H1 (cell line): ENCODE results near the gene UMODL1. TPM values are rescaled to one million over a fixed set of nuclear protein-coding genes. Genes with fewer than 3 reads are reported as not detected.

Experiments used
- CTCF ChIA-PET: fragments of 300-600 bp; sonication (Branson Sonifier 250); formaldehyde crosslinking; loops from one replicate; lab custom pipeline; 2021; ENCODE audit not compliant: partially characterized antibody; lab: Charles Lee
- POLR2A ChIA-PET: fragments of 300-600 bp; sonication (Branson Sonifier 250); formaldehyde crosslinking; loops from one replicate; lab custom pipeline; 2021; ENCODE audit warnings: inconsistent platforms; ENCODE audit not compliant: partially characterized antibody; lab: Charles Lee
- DNase-seq, 2 experiments: peaks; one replicate each; pipeline versions ENCODE4 v3.0.0 to v3.0.0-alpha.2; 2010 to 2022; ENCODE audit warnings: low spot score in 2 of 2, low read depth in 1 of 2, mixed read lengths in 1 of 2
- FAIRE-seq: peaks from 2 replicates; lab custom pipeline; 2011; peaks lifted over from hg19 to GRCh38; lab: Jason Lieb, UNC
- H2AFZ ChIP-seq: 2 replicates; pipeline ENCODE4 v1.8.1; 2012; ENCODE audit warnings: low read length, inconsistent platforms
- H2AK5ac ChIP-seq: 2 replicates; pipeline ENCODE4 v1.6.1; 2013; ENCODE audit warnings: low read depth, low read length
- H2BK120ac ChIP-seq: replicated peaks from 2 replicates; pipeline ENCODE3; 2013; ENCODE audit warnings: low read depth, low read length, inconsistent platforms
- H2BK12ac ChIP-seq: 2 replicates; pipeline ENCODE4 v1.6.1; 2013; ENCODE audit warnings: low read depth, low read length
- H2BK15ac ChIP-seq: 2 replicates; pipeline ENCODE4 v1.6.1; 2013; ENCODE audit warnings: low read length
- H2BK20ac ChIP-seq: 2 replicates; pipeline ENCODE4 v1.6.1; 2013; ENCODE audit warnings: low read length
- H2BK5ac ChIP-seq: 2 replicates; pipeline ENCODE4 v1.6.1; 2013; ENCODE audit warnings: low read depth, low read length
- H3K14ac ChIP-seq: 2 replicates; pipeline ENCODE4 v1.6.1; 2013; ENCODE audit warnings: inconsistent platforms; ENCODE audit not compliant: insufficient read length
- H3K18ac ChIP-seq: 2 replicates; pipeline ENCODE4 v1.6.1; 2013; ENCODE audit warnings: low read length; ENCODE audit errors: extremely low read depth
- H3K23ac ChIP-seq: 2 replicates; pipeline ENCODE4 v1.6.1; 2013; ENCODE audit warnings: inconsistent platforms; ENCODE audit not compliant: insufficient read length
- H3K23me2 ChIP-seq: 2 replicates; pipeline ENCODE4 v1.6.1; 2013; ENCODE audit warnings: low read depth, low read length
- H3K27ac ChIP-seq: 2 replicates; pipeline ENCODE4 v1.6.1; 2011; ENCODE audit warnings: low read depth, low read length, inconsistent platforms
- H3K27me3 ChIP-seq, 4 experiments: replicated peaks in 1 of 4; 1 replicate in 1 of 4; 2 replicates in 3 of 4; pipeline versions ENCODE4 v1.6.1 to v1.8.1; 2011 to 2013; ENCODE audit warnings: low read length in 3 of 4, mild to moderate bottlenecking in 3 of 4, inconsistent platforms in 2 of 4, mixed read lengths in 2 of 4, moderate library complexity in 1 of 4; ENCODE audit not compliant: control insufficient read depth in 3 of 4, insufficient read depth in 3 of 4; ENCODE audit errors: extremely low read depth in 1 of 4
- H3K36me3 ChIP-seq, 4 experiments: 2 replicates each; pipeline versions ENCODE4 v1.6.1 to v1.8.1; 2011 to 2013; ENCODE audit warnings: mild to moderate bottlenecking in 4 of 4, low read length in 3 of 4, moderate library complexity in 2 of 4, control low read depth in 1 of 4, inconsistent platforms in 1 of 4; ENCODE audit not compliant: insufficient read depth in 4 of 4, control insufficient read depth in 2 of 4
- H3K4ac ChIP-seq: replicated peaks from 2 replicates; pipeline ENCODE3; 2013; ENCODE audit warnings: low read length, low read depth, mixed read lengths, inconsistent platforms; ENCODE audit not compliant: insufficient read length
- H3K4me1 ChIP-seq, 4 experiments: replicated peaks in 1 of 4; 1 replicate in 1 of 4; 2 replicates in 3 of 4; pipeline versions ENCODE4 v1.6.1 to v1.8.1; 2011 to 2013; ENCODE audit warnings: low read length in 3 of 4, inconsistent platforms in 2 of 4, mixed read lengths in 1 of 4; ENCODE audit not compliant: insufficient read depth in 4 of 4, control insufficient read depth in 3 of 4
- H3K4me2 ChIP-seq, 2 experiments: 2 replicates each; pipeline versions ENCODE4 v1.6.1 to v1.8.1; 2011 to 2013; ENCODE audit warnings: low read depth in 2 of 2, low read length in 2 of 2, control low read depth in 1 of 2, inconsistent platforms in 1 of 2, mild to moderate bottlenecking in 1 of 2; ENCODE audit not compliant: insufficient read depth in 1 of 2
- H3K4me3 ChIP-seq, 4 experiments: fragments of 200-600, 300-600 bp in 1 of 4; sonication (generic), shearing (Covaris generic), sonication (Bioruptor Twin) in 1 of 4; 2 replicates each; pipeline versions ENCODE4 v1.5.1 to v1.8.1; 2011 to 2016; ENCODE audit warnings: low read length in 4 of 4, low read depth in 3 of 4, control low read depth in 2 of 4, inconsistent platforms in 2 of 4, mild to moderate bottlenecking in 2 of 4, mixed read lengths in 1 of 4, moderate library complexity in 1 of 4; ENCODE audit not compliant: insufficient read depth in 2 of 4; ENCODE audit errors: extremely low read depth in 1 of 4
- H3K56ac ChIP-seq: replicated peaks from 2 replicates; pipeline ENCODE3; 2013; ENCODE audit warnings: low read depth, mild to moderate bottlenecking, mixed read lengths, low read length, inconsistent platforms; ENCODE audit not compliant: insufficient read length
- H3K79me1 ChIP-seq: 2 replicates; pipeline ENCODE4 v1.6.1; 2013; ENCODE audit warnings: low read depth, low read length, control low read depth
- H3K79me2 ChIP-seq, 2 experiments: 2 replicates each; pipeline versions ENCODE4 v1.6.1 to v1.8.1; 2012 to 2013; ENCODE audit warnings: low read length in 2 of 2, mild to moderate bottlenecking in 2 of 2, inconsistent platforms in 1 of 2; ENCODE audit not compliant: insufficient read depth in 2 of 2, control insufficient read depth in 1 of 2
- H3K9ac ChIP-seq, 4 experiments: replicated peaks in 1 of 4; 1 replicate in 1 of 4; 2 replicates in 3 of 4; pipeline versions ENCODE4 v1.6.1 to v1.8.1; 2011 to 2013; ENCODE audit warnings: low read depth in 3 of 4, low read length in 3 of 4, control low read depth in 2 of 4, mild to moderate bottlenecking in 2 of 4, moderate library complexity in 2 of 4, inconsistent platforms in 1 of 4; ENCODE audit errors: extremely low read depth in 1 of 4
- H3K9me3 ChIP-seq, 2 experiments: 2 replicates each; pipeline versions ENCODE4 v1.6.1 to v1.8.1; 2012 to 2013; ENCODE audit warnings: mild to moderate bottlenecking in 2 of 2, moderate library complexity in 2 of 2, control low read depth in 1 of 2, inconsistent platforms in 1 of 2, low read depth in 1 of 2, low read length in 1 of 2, mixed read lengths in 1 of 2; ENCODE audit not compliant: insufficient read depth in 2 of 2
- H4K20me1 ChIP-seq, 2 experiments: replicated peaks in 1 of 2; 2 replicates each; pipeline versions ENCODE3 to v1.8.1; 2011 to 2013; ENCODE audit warnings: inconsistent platforms in 2 of 2, low read length in 2 of 2, mild to moderate bottlenecking in 1 of 2; ENCODE audit not compliant: insufficient read depth in 2 of 2, control insufficient read depth in 1 of 2
- H4K5ac ChIP-seq: 2 replicates; pipeline ENCODE4 v1.6.1; 2013; ENCODE audit warnings: low read length, low read depth, mixed read lengths, inconsistent platforms; ENCODE audit not compliant: insufficient read length
- H4K8ac ChIP-seq: 2 replicates; pipeline ENCODE4 v1.8.0; 2013; ENCODE audit warnings: mild to moderate bottlenecking, moderate library complexity, low read length, inconsistent platforms; ENCODE audit not compliant: insufficient read depth; ENCODE audit errors: extremely low read depth
- H4K91ac ChIP-seq: replicated peaks from 2 replicates; pipeline ENCODE3; 2013; ENCODE audit warnings: low read length, mixed read lengths, inconsistent platforms; ENCODE audit not compliant: insufficient read length
- ASH2L ChIP-seq: fragments of 200-600, 300-600 bp; sonication (generic); IDR thresholded peaks from one replicate; pipeline ENCODE4 v1.7.1; 2017; ENCODE audit warnings: low read length
- CEBPB ChIP-seq: IDR thresholded peaks from 2 replicates; pipeline ENCODE4 v1.6.1; 2012; ENCODE audit warnings: low read depth, low read length
- CHD1 ChIP-seq: IDR thresholded peaks from 2 replicates; pipeline ENCODE4 v1.6.1; 2012; ENCODE audit warnings: low read depth, low read length, improper control_type of control experiment
- EP300 ChIP-seq, 2 experiments: IDR thresholded peaks; 1 replicate in 1 of 2; 2 replicates in 1 of 2; pipeline ENCODE4 v1.6.1; 2011 to 2012; ENCODE audit warnings: low read depth in 2 of 2, low read length in 2 of 2, mild to moderate bottlenecking in 2 of 2, borderline replicate concordance in 1 of 2, inconsistent platforms in 1 of 2, moderate library complexity in 1 of 2
- HDAC2 ChIP-seq, 2 experiments: fragments of 300-600 bp in 1 of 2; sonication (generic) in 1 of 2; IDR thresholded peaks; 2 replicates each; pipeline ENCODE4 v1.6.1; 2011 to 2012; ENCODE audit warnings: low read depth in 2 of 2, low read length in 2 of 2, mild to moderate bottlenecking in 2 of 2, moderate library complexity in 2 of 2, borderline replicate concordance in 1 of 2, inconsistent platforms in 1 of 2
- JUND ChIP-seq: IDR thresholded peaks from 2 replicates; pipeline ENCODE4 v1.6.1; 2011; ENCODE audit warnings: mild to moderate bottlenecking, improper control_type of control experiment, low read length
- POLR2A ChIP-seq, 2 experiments: IDR thresholded peaks; 1 replicate in 1 of 2; 2 replicates in 1 of 2; pipeline ENCODE4 v1.6.1; 2011; ENCODE audit warnings: low read depth in 2 of 2, low read length in 2 of 2, mild to moderate bottlenecking in 2 of 2; ENCODE audit errors: control extremely low read depth in 1 of 2
- RNF2 ChIP-seq: fragments of 200-900, 300-1000 bp; sonication (generic); IDR thresholded peaks from 2 replicates; pipeline ENCODE4 v1.7.1; 2016; ENCODE audit warnings: borderline replicate concordance, low read depth, mild to moderate bottlenecking, antibody characterized with exemption, low read length; ENCODE audit not compliant: poor library complexity, severe bottlenecking; ENCODE audit errors: missing control alignments
- SIN3A ChIP-seq, 2 experiments: IDR thresholded peaks in 1 of 2; conservative IDR thresholded peaks in 1 of 2; 2 replicates each; pipeline ENCODE4 v1.6.1; 2011 to 2012; ENCODE audit warnings: low read length in 2 of 2, improper control_type of control experiment in 1 of 2, low read depth in 1 of 2, mild to moderate bottlenecking in 1 of 2
- SP4 ChIP-seq: IDR thresholded peaks from 2 replicates; pipeline ENCODE4 v1.6.1; 2012; ENCODE audit warnings: low read length, inconsistent platforms
- TAF7 ChIP-seq: optimal IDR thresholded peaks from 2 replicates; pipeline ENCODE3; 2011; ENCODE audit warnings: low read depth, mild to moderate bottlenecking, inconsistent platforms, low read length, moderate library complexity, borderline replicate concordance
- WGBS, 2 experiments: shearing (Covaris generic) in 1 of 2; methylation state at CpG; one replicate each; pipeline versions ENCODE4 v1.1.6 to v1.1.7; 2013 to 2015; ENCODE audit warnings: low lambda C conversion rate in 2 of 2, mixed read lengths in 2 of 2, inconsistent platforms in 1 of 2, low coverage in 1 of 2, missing lambda C conversion rate in 1 of 2; ENCODE audit not compliant: insufficient replicate concordance in 2 of 2, insufficient coverage in 1 of 2, insufficient read length in 1 of 2; ENCODE audit errors: extremely low coverage in 1 of 2, missing lambda C conversion rate in 1 of 2; 5-methylcytosine and 5-hydroxymethylcytosine counted together
- polyA plus RNA-seq, 7 experiments: library from polyadenylated mRNA; depleted of rRNA in 3 of 7; stranded (reverse) in 5 of 7; unstranded in 2 of 7; fragments of >200 nt in 5 of 7; fragments of 200-250 nt in 2 of 7; gene quantifications; 1 replicate in 5 of 7; 2 replicates in 1 of 7; 4 replicates in 1 of 7; pipeline versions ENCODE4 v1.2.1 to v1.2.3, GENCODE V29; 2011 to 2013; ENCODE audit warnings: missing spikeins in 2 of 7, mixed read lengths in 2 of 7
- total RNA-seq: library from RNA; stranded (reverse); fragmentation: NEBNext Ultra II Directional; extraction: Animal tissue kit (Norgen Biotek cat#: 25700); gene quantifications from 2 replicates; pipeline ENCODE4 v1.2.1, GENCODE V29; 2021

The UMODL1 gene
- total and polyA plus RNA-seq, 2 of the 8 experiments (the other 6 are each of a cell fraction or from before 2014, with no cell fraction given): not detected

DNA sequence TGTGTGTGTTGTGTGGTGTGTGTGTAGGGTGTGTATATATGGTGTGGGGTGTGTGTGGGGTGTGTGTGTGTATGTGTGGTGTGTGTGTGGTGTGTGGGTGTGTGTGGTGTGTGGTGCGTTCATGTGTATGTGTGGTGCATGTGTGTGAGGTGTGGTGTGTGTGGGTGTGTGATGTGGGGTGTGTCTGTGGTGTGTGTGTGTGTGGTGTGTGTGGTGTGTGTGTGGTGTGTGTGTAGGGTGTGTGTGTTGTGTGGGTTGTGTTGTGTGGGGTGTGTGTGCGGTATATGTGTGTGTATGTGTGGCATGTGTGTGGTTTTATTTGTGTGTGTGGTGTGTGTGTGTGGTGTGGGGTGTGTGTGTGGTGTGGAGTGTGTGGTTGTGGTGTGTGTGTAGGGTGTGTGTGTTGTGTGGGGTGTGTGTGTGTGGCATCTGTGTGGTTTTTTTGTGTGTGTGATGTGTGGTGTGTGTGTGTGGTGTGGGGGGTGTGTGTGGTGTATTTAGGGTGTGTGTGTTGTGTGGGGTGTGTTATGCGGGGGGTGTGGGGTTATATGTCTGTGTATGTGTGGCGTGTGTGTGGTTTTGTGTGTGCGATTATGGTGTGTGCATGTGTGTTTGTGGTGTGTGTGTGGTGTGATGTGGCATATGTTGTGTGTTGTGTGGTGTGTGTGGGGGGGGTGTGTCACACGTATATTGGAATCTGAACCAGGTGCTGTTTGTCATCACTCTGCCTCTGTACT is 43.9 kb upstream of the UMODL1 start:
- H2BK120ac ChIP-seq: no peak overlapping the region
- no peak overlapping the region for H2AFZ ChIP-seq
- DNase-seq (no peak), FAIRE-seq (peak; percentile 28)
- no peaks in the 10 kb centered on the region for H3K79me2 ChIP-seq
- no peaks in the 10 kb centered on the region; a peak in 1 of 7 replicates for H3K27me3 ChIP-seq
- peaks cover 10% of the 10 kb centered on the region; the same call in 1 of the 2 replicates for H3K23me2 ChIP-seq
- no peak overlapping the region; the same call in 1 of the 2 replicates for H2AK5ac ChIP-seq
- H4K5ac ChIP-seq: no peak overlapping the region
- peaks cover 0 to 7% of the 10 kb centered on the region in 2 experiments for H4K20me1 ChIP-seq
- WGBS, 2 experiments: 75 to 100% methylated on average over 1 to 6 of the region's 6 CpGs
- H2BK5ac ChIP-seq: 0 out of 2 replicates have a peak overlapping the region, but pooled peaks have one; percentile 4
- H3K4me3 ChIP-seq: no peak overlapping the region
- no peaks in the 10 kb centered on the region for H3K36me3 ChIP-seq
- H3K14ac ChIP-seq: no peak overlapping the region
- no peak overlapping the region for H2BK20ac ChIP-seq
- no peaks in the 10 kb centered on the region for H3K79me1 ChIP-seq
- peak overlapping the region; percentile 99 for H3K56ac ChIP-seq
- H3K9ac ChIP-seq: no peak overlapping the region
- no peak overlapping the region for H3K4me2 ChIP-seq
- peak overlapping the region; percentile 62 for H4K91ac ChIP-seq
- ChIA-PET POLR2A (no interaction called here), CTCF (no interaction called here)
- H3K4me1 ChIP-seq: peaks cover 0 to 4% (median 2%) of the 10 kb centered on the region in 4 experiments; a peak in 3 of 7 replicates
- H3K4ac ChIP-seq: no peak overlapping the region
- H3K23ac ChIP-seq: no peak overlapping the region
- H3K27ac ChIP-seq: no peak overlapping the region
- no peaks in the 10 kb centered on the region for H3K9me3 ChIP-seq
- H2BK12ac ChIP-seq: 0 out of 2 replicates have a peak overlapping the region, but pooled peaks have one; percentile 10
- peak overlapping the region; percentile 35 for H4K8ac ChIP-seq
- 0 out of 2 replicates have a peak overlapping the region, but pooled peaks have one; percentile 29 for H2BK15ac ChIP-seq
- H3K18ac ChIP-seq: no peak overlapping the region
- no peak for TF ChIP-seq SIN3A (conservative IDR thresholded peaks at IDR 0.05 in 1 of 2, IDR thresholded peaks at IDR 0.05 in 1 of 2; ENCODE audit: low read depth in 1 of 2, low read length in 2 of 2)
- TF ChIP-seq POLR2A (IDR thresholded peaks at IDR 0.05; ENCODE audit: control extremely low read depth in 1 of 2, low read depth in 2 of 2, low read length in 2 of 2): no peak
- no peak for TF ChIP-seq EP300 (IDR thresholded peaks at IDR 0.05; ENCODE audit: borderline replicate concordance in 1 of 2, low read depth in 2 of 2, low read length in 2 of 2)
- TF ChIP-seq ASH2L: no peak
- TF ChIP-seq HDAC2 (IDR thresholded peaks at IDR 0.05; ENCODE audit: borderline replicate concordance in 1 of 2, low read depth in 2 of 2, low read length in 2 of 2): no peak
- TF ChIP-seq CEBPB: no peak
- no peak for TF ChIP-seq JUND
- TF ChIP-seq CHD1: no peak
- no peak for TF ChIP-seq SP4
- TF ChIP-seq TAF7: no peak
- no peak for TF ChIP-seq RNF2
